Astrocyte (in vitro differentiated cells and primary cell): ENCODE results near the gene TSPAN4. TPM values are rescaled to one million over a fixed set of nuclear protein-coding genes. Genes with fewer than 3 reads are reported as not detected.

ENCODE experiments used
- DNase-seq: peaks from one replicate; pipeline ENCODE4 v3.0.0-alpha.2; 2010; ENCODE audit warnings: low read depth
- FAIRE-seq: peaks from 2 replicates; lab custom pipeline; 2011; peaks lifted over from hg19 to GRCh38; lab: Jason Lieb, UNC
- H2AFZ ChIP-seq: 2 replicates; pipeline ENCODE4 v1.6.0; 2012; ENCODE audit warnings: low read depth, low read length, inconsistent platforms
- H3K27ac ChIP-seq: 2 replicates; pipeline ENCODE4 v1.5.1; 2011; ENCODE audit warnings: low read depth, low read length, inconsistent platforms
- H3K27me3 ChIP-seq: 2 replicates; pipeline ENCODE4 v1.6.0; 2011; ENCODE audit warnings: low read length, inconsistent platforms; ENCODE audit not compliant: insufficient read depth
- H3K36me3 ChIP-seq: 2 replicates; pipeline ENCODE4 v1.5.1; 2011; ENCODE audit warnings: low read length, inconsistent platforms; ENCODE audit not compliant: insufficient read depth
- H3K4me1 ChIP-seq: 2 replicates; pipeline ENCODE4 v1.5.1; 2011; ENCODE audit warnings: low read length, inconsistent platforms; ENCODE audit not compliant: insufficient read depth
- H3K4me2 ChIP-seq: 2 replicates; pipeline ENCODE4 v1.6.0; 2012; ENCODE audit warnings: low read length, inconsistent platforms
- H3K4me3 ChIP-seq: 2 replicates; pipeline ENCODE4 v1.5.1; 2011; ENCODE audit warnings: low read depth, mild to moderate bottlenecking, low read length, inconsistent platforms; ENCODE audit not compliant: insufficient read depth
- H3K79me2 ChIP-seq: 2 replicates; pipeline ENCODE4 v1.6.0; 2012; ENCODE audit warnings: mild to moderate bottlenecking, low read length, inconsistent platforms; ENCODE audit not compliant: insufficient read depth
- H3K9ac ChIP-seq: 2 replicates; pipeline ENCODE4 v1.6.0; 2012; ENCODE audit warnings: mild to moderate bottlenecking, low read length, inconsistent platforms
- H3K9me3 ChIP-seq: 2 replicates; pipeline ENCODE4 v1.5.1; 2012; ENCODE audit warnings: low read depth, mild to moderate bottlenecking, low read length, inconsistent platforms; ENCODE audit not compliant: insufficient read depth
- H4K20me1 ChIP-seq: 2 replicates; pipeline ENCODE4 v1.6.0; 2012; ENCODE audit warnings: low read length, inconsistent platforms; ENCODE audit not compliant: insufficient read depth
- H3K27ac Mint-ChIP-seq: one replicate; pipeline ENCODE4 v1.8.0; 2021; ENCODE audit warnings: mild to moderate bottlenecking, mixed read lengths; ENCODE audit not compliant: unreplicated experiment
- H3K27me3 Mint-ChIP-seq: one replicate; pipeline ENCODE4 v1.8.0; 2021; ENCODE audit warnings: low read depth, mixed read lengths; ENCODE audit not compliant: unreplicated experiment
- H3K36me3 Mint-ChIP-seq: one replicate; pipeline ENCODE4 v1.8.0; 2021; ENCODE audit warnings: low read depth, mixed read lengths; ENCODE audit not compliant: unreplicated experiment
- H3K4me1 Mint-ChIP-seq: one replicate; pipeline ENCODE4 v1.8.0; 2021; ENCODE audit warnings: low read depth, mixed read lengths; ENCODE audit not compliant: unreplicated experiment
- H3K4me3 Mint-ChIP-seq: one replicate; pipeline ENCODE4 v1.8.0; 2021; ENCODE audit warnings: mild to moderate bottlenecking, moderate library complexity, mixed read lengths; ENCODE audit not compliant: unreplicated experiment
- H3K9me3 Mint-ChIP-seq: one replicate; pipeline ENCODE4 v1.8.0; 2021; ENCODE audit warnings: mild to moderate bottlenecking, mixed read lengths; ENCODE audit not compliant: unreplicated experiment
- CTCF ChIP-seq: IDR thresholded peaks from 2 replicates; pipeline ENCODE4 v1.5.1; 2011; ENCODE audit warnings: low read depth, mild to moderate bottlenecking, inconsistent platforms, low read length, moderate library complexity; ENCODE audit not compliant: insufficient read depth
- EZH2 ChIP-seq: IDR thresholded peaks from 2 replicates; pipeline ENCODE4 v1.6.1; 2012; ENCODE audit warnings: mild to moderate bottlenecking, low read length, inconsistent platforms; ENCODE audit not compliant: insufficient read depth
- total RNA-seq: library from RNA; stranded (reverse); gene quantifications from 2 replicates; pipeline ENCODE4 v1.2.1, GENCODE V29; 2021

The TSPAN4 gene
- total RNA-seq, 1 donor from 2014 or later: 69.5 TPM

DNA sequence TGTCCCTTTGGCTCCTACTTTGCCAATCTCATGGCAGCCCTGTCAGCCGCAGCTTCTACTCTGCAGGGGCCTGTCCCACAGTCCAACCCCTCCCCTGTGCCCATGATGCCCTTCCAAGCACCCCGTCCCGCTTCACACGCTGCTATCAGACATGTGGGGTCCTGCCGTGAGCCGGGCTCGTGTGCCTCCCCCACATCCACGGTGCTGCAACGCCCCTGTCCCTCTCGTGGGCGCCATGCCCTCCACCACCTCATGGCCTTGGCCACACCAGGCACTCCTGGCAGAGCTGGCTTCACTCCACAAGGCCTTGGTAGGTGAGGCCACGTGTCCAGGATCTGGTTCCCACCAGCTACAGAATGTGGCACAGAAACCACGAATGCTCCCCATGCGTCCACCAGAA, 44.9 kb downstream of the TSPAN4 start:
- no peak overlapping the region for H3K4me3 ChIP-seq
- Mint-ChIP-seq H3K9me3 (no peaks in the 10 kb centered on the region), H3K27ac (no peak overlapping the region), H3K27me3 (no peaks in the 10 kb centered on the region), H3K4me1 (peaks cover under 1% of the 10 kb centered on the region), H3K36me3 (peaks cover 10% of the 10 kb centered on the region), H3K4me3 (no peak overlapping the region)
- no peak overlapping the region for H3K4me2 ChIP-seq
- no peaks in the 10 kb centered on the region for H3K79me2 ChIP-seq
- H4K20me1 ChIP-seq: peaks cover 18% of the 10 kb centered on the region
- no peaks in the 10 kb centered on the region for H3K9me3 ChIP-seq
- DNase-seq (no peak), FAIRE-seq (no peak)
- no peak overlapping the region for H3K9ac ChIP-seq
- no peaks in the 10 kb centered on the region for H3K27me3 ChIP-seq
- no peaks in the 10 kb centered on the region for H3K36me3 ChIP-seq
- TF ChIP-seq EZH2 (no peak), CTCF (no peak)
- no peaks in the 10 kb centered on the region for H3K4me1 ChIP-seq
- H3K27ac ChIP-seq: no peak overlapping the region
- no peak overlapping the region for H2AFZ ChIP-seq

- Histone ChIP-seq H2AFZ (no peak overlapping the region), H3K4me2 (no peak overlapping the region), H3K4me3 (no peak overlapping the region), H3K27ac (no peak overlapping the region), H4K20me1 (peaks cover 20% of the 10 kb centered on the region), H3K9me3 (no peaks in the 10 kb centered on the region), H3K27me3 (no peaks in the 10 kb centered on the region), H3K4me1 (no peaks in the 10 kb centered on the region), H3K36me3 (no peaks in the 10 kb centered on the region), H3K9ac (no peak overlapping the region), H3K79me2 (no peaks in the 10 kb centered on the region)
- TF ChIP-seq EZH2 (no peak), CTCF (no peak)
- Mint-ChIP-seq H3K27me3 (no peaks in the 10 kb centered on the region), H3K4me1 (no peaks in the 10 kb centered on the region), H3K27ac (no peak overlapping the region), H3K9me3 (no peaks in the 10 kb centered on the region), H3K4me3 (no peak overlapping the region), H3K36me3 (peaks cover 9% of the 10 kb centered on the region)
- no peak for FAIRE-seq
- no peak for DNase-seq
Measured at GRCh38 chr11:888310-889212, 45.9 kb downstream of the TSPAN4 start.

GRCh38 chr11:889257-889656, 46.6 kb downstream of the TSPAN4 start:
- Mint-ChIP-seq H3K36me3 (peaks cover 9% of the 10 kb centered on the region), H3K27me3 (no peaks in the 10 kb centered on the region), H3K4me1 (no peaks in the 10 kb centered on the region), H3K9me3 (no peaks in the 10 kb centered on the region), H3K4me3 (no peak overlapping the region), H3K27ac (no peak overlapping the region)
- FAIRE-seq: no peak
- Histone ChIP-seq H3K36me3 (no peaks in the 10 kb centered on the region), H4K20me1 (peaks cover 20% of the 10 kb centered on the region), H3K27ac (no peak overlapping the region), H3K4me3 (no peak overlapping the region), H3K4me1 (no peaks in the 10 kb centered on the region), H3K9me3 (no peaks in the 10 kb centered on the region), H3K9ac (no peak overlapping the region), H3K79me2 (no peaks in the 10 kb centered on the region), H2AFZ (no peak overlapping the region), H3K27me3 (no peaks in the 10 kb centered on the region), H3K4me2 (no peak overlapping the region)
- DNase-seq: no peak
- TF ChIP-seq CTCF: no peak
- TF ChIP-seq EZH2: no peak
